Erythroblast (primary cell): ENCODE measurements around the gene ATG2B.

ENCODE experiments used
- GATA1 ChIP-seq: IDR thresholded peaks from 2 replicates; pipeline ENCODE4 v1.6.1; 2011; ENCODE audit warnings: low read depth, mild to moderate bottlenecking, control low read depth, low read length, moderate library complexity
- POLR2A ChIP-seq: IDR thresholded peaks from 2 replicates; pipeline ENCODE4 v1.6.1; 2011; ENCODE audit warnings: mild to moderate bottlenecking, low read length

DNA sequence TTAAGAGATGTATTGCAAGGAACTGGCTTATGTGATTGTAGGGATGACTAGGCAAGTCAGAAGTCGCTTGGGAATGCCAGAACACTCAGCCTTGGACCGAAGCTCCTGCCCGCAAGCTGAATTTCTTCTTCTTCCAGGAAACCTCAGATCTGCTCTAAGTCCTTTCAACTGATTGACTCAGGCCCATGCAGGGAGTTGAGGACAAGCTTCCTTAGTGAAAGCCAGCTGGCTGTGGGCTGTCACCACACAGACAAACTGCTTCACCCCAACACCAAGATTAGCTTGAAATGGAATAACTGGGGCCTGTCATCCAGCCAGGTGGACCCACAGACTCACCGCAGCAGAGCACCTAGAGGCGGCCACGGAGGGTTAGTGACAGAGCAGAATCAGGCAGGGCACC, 133.8 kb downstream of the ATG2B start:
- TF ChIP-seq POLR2A = no peak
- TF ChIP-seq GATA1 = no peak
